Parathyroid adenoma (tissue), 2 donors: ENCODE results near the gene CARS1.

Source experiments
- H2AFZ ChIP-seq: fragments of 300-600 bp; sonication (generic); one replicate; pipeline ENCODE4 v1.7.0; 2017; ENCODE audit warnings: antibody characterized with exemption, mild to moderate bottlenecking
- H3K27ac ChIP-seq: fragments of 300-600 bp; sonication (generic); one replicate; pipeline ENCODE4 v1.7.0; 2017
- H3K27me3 ChIP-seq: fragments of 300-600 bp; sonication (generic); one replicate; pipeline ENCODE4 v1.7.0; 2017; ENCODE audit warnings: low read length; ENCODE audit not compliant: control insufficient read depth, insufficient read depth
- H3K36me3 ChIP-seq: fragments of 300-600 bp; sonication (generic); one replicate; pipeline ENCODE4 v1.7.0; 2017; ENCODE audit warnings: low read length; ENCODE audit not compliant: control insufficient read depth, insufficient read depth
- H3K4me1 ChIP-seq: fragments of 300-600 bp; sonication (generic); one replicate; pipeline ENCODE4 v1.7.0; 2017; ENCODE audit warnings: control low read depth
- H3K4me2 ChIP-seq: fragments of 300-600 bp; sonication (generic); one replicate; pipeline ENCODE4 v1.7.0; 2017; ENCODE audit warnings: low read length
- H3K4me3 ChIP-seq: fragments of 300-600 bp; sonication (generic); one replicate; pipeline ENCODE4 v1.7.0; 2017; ENCODE audit warnings: low read depth, low read length
- H3K79me2 ChIP-seq: fragments of 300-600 bp; sonication (generic); one replicate; pipeline ENCODE4 v1.7.0; 2017; ENCODE audit warnings: control low read depth
- H3K9ac ChIP-seq: fragments of 300-600 bp; sonication (generic); one replicate; pipeline ENCODE4 v1.7.0; 2017; ENCODE audit warnings: mild to moderate bottlenecking
- H3K9me3 ChIP-seq: fragments of 300-600 bp; sonication (generic); one replicate; pipeline ENCODE4 v1.7.0; 2017; ENCODE audit warnings: low read length; ENCODE audit not compliant: control insufficient read depth
- TF ChIP-seq, protein P1 (sequence below): fragments of 300-600 bp; sonication (generic); IDR thresholded peaks from one replicate; pipeline ENCODE4 v1.7.0; 2017; ENCODE audit warnings: antibody characterized with exemption, mild to moderate bottlenecking
- donor health status: primary hyperparathyroidism.

Gene CARS1

GRCh38 chr11:3103076-3103475, 45.9 kb upstream of the CARS1 start:
- Histone ChIP-seq H3K4me2 (no peak overlapping the region), H3K9me3 (no peaks in the 10 kb centered on the region), H3K9ac (no peak overlapping the region), H3K27ac (no peak overlapping the region), H3K4me3 (no peak overlapping the region), H3K79me2 (no peaks in the 10 kb centered on the region), H2AFZ (no peak overlapping the region), H3K36me3 (no peaks in the 10 kb centered on the region), H3K27me3 (no peaks in the 10 kb centered on the region), H3K4me1 (no peaks in the 10 kb centered on the region)
- TF ChIP-seq, protein P1, sequence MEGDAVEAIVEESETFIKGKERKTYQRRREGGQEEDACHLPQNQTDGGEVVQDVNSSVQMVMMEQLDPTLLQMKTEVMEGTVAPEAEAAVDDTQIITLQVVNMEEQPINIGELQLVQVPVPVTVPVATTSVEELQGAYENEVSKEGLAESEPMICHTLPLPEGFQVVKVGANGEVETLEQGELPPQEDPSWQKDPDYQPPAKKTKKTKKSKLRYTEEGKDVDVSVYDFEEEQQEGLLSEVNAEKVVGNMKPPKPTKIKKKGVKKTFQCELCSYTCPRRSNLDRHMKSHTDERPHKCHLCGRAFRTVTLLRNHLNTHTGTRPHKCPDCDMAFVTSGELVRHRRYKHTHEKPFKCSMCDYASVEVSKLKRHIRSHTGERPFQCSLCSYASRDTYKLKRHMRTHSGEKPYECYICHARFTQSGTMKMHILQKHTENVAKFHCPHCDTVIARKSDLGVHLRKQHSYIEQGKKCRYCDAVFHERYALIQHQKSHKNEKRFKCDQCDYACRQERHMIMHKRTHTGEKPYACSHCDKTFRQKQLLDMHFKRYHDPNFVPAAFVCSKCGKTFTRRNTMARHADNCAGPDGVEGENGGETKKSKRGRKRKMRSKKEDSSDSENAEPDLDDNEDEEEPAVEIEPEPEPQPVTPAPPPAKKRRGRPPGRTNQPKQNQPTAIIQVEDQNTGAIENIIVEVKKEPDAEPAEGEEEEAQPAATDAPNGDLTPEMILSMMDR: no peak

GRCh38 chr11:3102641-3102921, 45.4 kb upstream of the CARS1 start:
- no peaks in the 10 kb centered on the region for H3K4me1 ChIP-seq
- H3K9me3 ChIP-seq: no peaks in the 10 kb centered on the region
- H3K36me3 ChIP-seq: no peaks in the 10 kb centered on the region
- no peak overlapping the region for H3K27ac ChIP-seq
- no peak overlapping the region for H3K4me2 ChIP-seq
- no peaks in the 10 kb centered on the region for H3K79me2 ChIP-seq
- H2AFZ ChIP-seq: no peak overlapping the region
- no peak overlapping the region for H3K9ac ChIP-seq
- H3K4me3 ChIP-seq: no peak overlapping the region
- no peaks in the 10 kb centered on the region for H3K27me3 ChIP-seq
- TF ChIP-seq, protein P1: no peak

DNA sequence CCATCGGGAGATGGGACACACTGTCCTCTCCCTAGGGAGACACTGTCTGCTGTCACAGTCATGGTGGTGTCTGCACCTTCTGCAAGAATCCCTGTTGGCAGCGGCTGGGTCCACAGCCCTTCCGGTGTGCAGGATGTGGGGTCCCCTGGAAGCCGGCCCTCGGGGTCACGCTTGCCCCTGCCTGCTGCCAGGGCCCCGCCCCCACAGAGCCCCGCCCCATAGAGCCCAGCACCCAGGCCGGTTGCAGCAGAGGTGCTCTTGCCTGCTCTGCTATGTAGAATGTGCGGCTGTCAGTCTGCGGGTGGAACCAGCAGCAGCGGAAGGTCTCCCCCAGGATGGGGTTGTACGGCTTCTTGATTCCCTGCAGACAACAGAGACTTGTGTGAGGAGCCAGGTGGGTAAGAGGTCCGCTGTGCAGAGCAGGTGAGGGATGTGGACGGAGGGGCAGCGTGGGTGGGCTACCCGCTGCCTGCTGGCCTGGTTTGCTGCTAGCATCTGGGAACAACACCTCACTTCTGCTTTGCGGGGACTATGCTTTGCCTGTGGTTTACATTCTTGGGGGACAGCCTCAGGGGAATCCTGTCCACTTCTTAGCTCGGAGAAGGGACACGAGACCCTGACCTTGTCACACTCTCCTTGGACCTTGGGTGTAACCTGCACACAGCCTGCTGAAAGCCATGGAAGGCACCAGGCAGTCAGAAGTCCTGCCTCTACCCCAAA, 44.9 kb upstream of the CARS1 start:
- H3K4me1 ChIP-seq: no peaks in the 10 kb centered on the region
- H3K79me2 ChIP-seq: no peaks in the 10 kb centered on the region
- H3K4me2 ChIP-seq: no peak overlapping the region
- H3K27me3 ChIP-seq: no peaks in the 10 kb centered on the region
- no peaks in the 10 kb centered on the region for H3K36me3 ChIP-seq
- no peak overlapping the region for H3K4me3 ChIP-seq
- TF ChIP-seq, protein P1: no peak
- no peak overlapping the region for H3K27ac ChIP-seq
- no peaks in the 10 kb centered on the region for H3K9me3 ChIP-seq
- H3K9ac ChIP-seq: no peak overlapping the region
- no peak overlapping the region for H2AFZ ChIP-seq

- no peak overlapping the region for H3K4me2 ChIP-seq
- H3K9me3 ChIP-seq: no peaks in the 10 kb centered on the region
- TF ChIP-seq, protein P1: no peak
- no peak overlapping the region for H3K27ac ChIP-seq
- H3K9ac ChIP-seq: no peak overlapping the region
- H3K36me3 ChIP-seq: no peaks in the 10 kb centered on the region
- no peaks in the 10 kb centered on the region for H3K4me1 ChIP-seq
- no peaks in the 10 kb centered on the region for H3K79me2 ChIP-seq
- H3K27me3 ChIP-seq: no peaks in the 10 kb centered on the region
- no peak overlapping the region for H2AFZ ChIP-seq
- no peak overlapping the region for H3K4me3 ChIP-seq
Observed at GRCh38 chr11:3099178-3099577, 42.0 kb upstream of the CARS1 start.

DNA sequence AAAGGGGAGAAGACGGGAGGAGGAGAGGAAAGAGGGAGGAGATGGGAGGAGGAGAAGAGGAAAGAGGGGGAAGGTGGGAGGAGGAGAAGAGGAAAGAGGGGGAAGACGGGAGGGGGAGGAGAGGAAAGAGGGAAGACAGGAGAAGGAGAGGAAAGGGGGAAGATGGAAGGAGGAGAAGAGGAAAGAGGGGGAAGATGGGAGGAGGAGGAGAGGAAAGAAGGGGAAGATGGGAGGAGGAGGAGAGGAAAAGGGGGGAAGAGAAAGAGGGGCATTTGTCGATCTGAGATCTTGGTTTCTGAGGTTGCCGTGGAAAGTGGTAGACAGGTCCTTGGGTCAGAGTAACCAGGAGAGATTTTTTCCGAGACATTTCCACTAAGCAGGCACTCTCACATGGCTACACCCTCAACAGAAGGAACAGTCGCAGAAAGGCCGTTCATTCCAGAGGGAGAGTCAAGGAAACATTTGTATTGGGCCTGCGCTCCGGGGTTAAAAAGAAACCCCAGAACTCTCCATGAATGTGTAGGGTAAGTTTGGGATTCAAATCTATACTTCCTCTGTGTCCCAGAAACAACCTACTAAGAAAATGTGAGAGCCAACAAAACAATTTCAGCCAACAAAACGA, 39.8 kb upstream of the CARS1 start:
- no peak overlapping the region for H3K9ac ChIP-seq
- H3K4me2 ChIP-seq: no peak overlapping the region
- H3K27ac ChIP-seq: no peak overlapping the region
- no peaks in the 10 kb centered on the region for H3K27me3 ChIP-seq
- H2AFZ ChIP-seq: no peak overlapping the region
- no peaks in the 10 kb centered on the region for H3K9me3 ChIP-seq
- TF ChIP-seq, protein P1: no peak
- H3K79me2 ChIP-seq: no peaks in the 10 kb centered on the region
- H3K4me3 ChIP-seq: no peak overlapping the region
- no peaks in the 10 kb centered on the region for H3K36me3 ChIP-seq
- H3K4me1 ChIP-seq: no peaks in the 10 kb centered on the region
